NCI-H446 treated with DMSO at 0.1 percent for 48 hours (cell line): ENCODE measurements around the gene SCN10A.

Experiments
- DNase-seq: peaks from one replicate; lab custom pipeline; 2025; lab: John Stamatoyannopoulos, UW

SCN10A gene

GRCh38 chr3:38720465-38720864, 95.6 kb downstream of the SCN10A start:
- no peak for DNase-seq

GRCh38 chr3:38717355-38718240, 98.4 kb downstream of the SCN10A start:
- no peak for DNase-seq

- DNase-seq = no peak
These were observed 102.9 kb downstream of the SCN10A start for GRCh38 chr3:38713121-38713520.

- DNase-seq = no peak
These were observed 104.7 kb downstream of the SCN10A start for GRCh38 chr3:38711321-38711720.

- DNase-seq = no peak
These were observed 108.3 kb downstream of the SCN10A start for GRCh38 chr3:38707730-38708129.

- no peak for DNase-seq
These were observed 109.1 kb downstream of the SCN10A start for GRCh38 chr3:38706961-38707360.

- no peak for DNase-seq
These were observed 113.8 kb downstream of the SCN10A start for GRCh38 chr3:38702231-38702630.

GRCh38 chr3:38698760-38699159, 117.3 kb downstream of the SCN10A start:
- no peak for DNase-seq

- no peak for DNase-seq
These were observed 118.0 kb downstream of the SCN10A start for GRCh38 chr3:38698061-38698460.

- no peak for DNase-seq
These were observed 120.0 kb downstream of the SCN10A start for GRCh38 chr3:38696034-38696433.

GRCh38 chr3:38690185-38690584, 125.8 kb downstream of the SCN10A start:
- DNase-seq = no peak

- no peak for DNase-seq
These were observed 126.2 kb downstream of the SCN10A start for GRCh38 chr3:38689774-38690173.

- no peak for DNase-seq
These were observed 126.7 kb downstream of the SCN10A start for GRCh38 chr3:38689346-38689745.

- DNase-seq = no peak
These were observed 128.7 kb downstream of the SCN10A start for GRCh38 chr3:38687321-38687720.

- DNase-seq = no peak
These were observed 131.5 kb downstream of the SCN10A start for GRCh38 chr3:38684546-38684945.

GRCh38 chr3:38669668-38670067, 146.3 kb downstream of the SCN10A start:
- no peak for DNase-seq

- peak; percentile 4 for DNase-seq
These were observed 153.5 kb downstream of the SCN10A start for GRCh38 chr3:38662544-38662943.

GRCh38 chr3:38658841-38659240, 157.2 kb downstream of the SCN10A start:
- DNase-seq = no peak

GRCh38 chr3:38657369-38657768, 158.6 kb downstream of the SCN10A start:
- no peak for DNase-seq

- DNase-seq = no peak
These were observed 160.2 kb downstream of the SCN10A start for GRCh38 chr3:38655708-38656300.

- DNase-seq = no peak
These were observed 162.1 kb downstream of the SCN10A start for GRCh38 chr3:38653685-38654537.

GRCh38 chr3:38652934-38653333, 163.1 kb downstream of the SCN10A start:
- DNase-seq = no peak
